OCI-LY7 (cell line): ENCODE data around the gene MACROD2. TPM values are rescaled to one million over a fixed set of nuclear protein-coding genes. Genes with fewer than 3 reads are reported as not detected.

Source experiments
- BruUV-seq: library from RNA; stranded (reverse); fragments of 400-500 nt; replicated peaks from 2 replicates; lab custom pipeline; 2021; lab: Mats Ljungman, UMichigan
- CTCF ChIA-PET: fragments of 300-600 bp; sonication (Branson Sonifier 250); formaldehyde crosslinking; loops from one replicate; lab custom pipeline; 2022; ENCODE audit warnings: antibody characterized with exemption; ENCODE audit not compliant: unreplicated experiment; lab: Charles Lee
- POLR2A ChIA-PET: fragments of 300-600 bp; sonication (Branson Sonifier 250); formaldehyde crosslinking; loops from one replicate; lab custom pipeline; 2022; ENCODE audit warnings: antibody characterized with exemption; lab: Charles Lee
- DNase-seq: peaks from one replicate; pipeline ENCODE4 v3.0.0-alpha.2; 2015; ENCODE audit warnings: low spot score
- H2AFZ ChIP-seq: fragments of 200-600 bp; sonication (generic), shearing (Covaris generic); 2 replicates; pipeline ENCODE4 v1.6.1; 2014; ENCODE audit warnings: mild to moderate bottlenecking, antibody characterized with exemption, low read length, moderate library complexity
- H3K27ac ChIP-seq: fragments of 200-600 bp; sonication (generic); 2 replicates; pipeline ENCODE4 v1.5.1; 2014; ENCODE audit warnings: mixed run types, low read depth, mild to moderate bottlenecking, moderate library complexity, low read length, inconsistent platforms; ENCODE audit not compliant: poor library complexity, severe bottlenecking
- H3K36me3 ChIP-seq: fragments of 200-600 bp; sonication (generic); 2 replicates; pipeline ENCODE4 v1.6.1; 2014; ENCODE audit warnings: mild to moderate bottlenecking, antibody characterized with exemption, low read length, moderate library complexity, mixed read lengths; ENCODE audit not compliant: insufficient read depth
- H3K4me1 ChIP-seq: fragments of 200-600 bp; sonication (generic); 2 replicates; pipeline ENCODE4 v1.5.1; 2014; ENCODE audit warnings: mild to moderate bottlenecking, low read length; ENCODE audit not compliant: insufficient read depth, poor library complexity, severe bottlenecking
- H3K4me2 ChIP-seq: fragments of 200-600 bp; sonication (generic); 2 replicates; pipeline ENCODE4 v1.6.1; 2014; ENCODE audit warnings: mild to moderate bottlenecking, low read length
- H3K4me3 ChIP-seq: fragments of 200-600 bp; sonication (generic); 2 replicates; pipeline ENCODE4 v1.5.1; 2014; ENCODE audit warnings: mild to moderate bottlenecking, low read depth, low read length; ENCODE audit not compliant: poor library complexity, severe bottlenecking
- H3K79me2 ChIP-seq: fragments of 200-600 bp; sonication (generic); 2 replicates; pipeline ENCODE4 v1.6.1; 2016; ENCODE audit warnings: low read depth, mild to moderate bottlenecking, low read length, moderate library complexity, mixed read lengths; ENCODE audit not compliant: insufficient read depth
- H3K9me2 ChIP-seq: fragments of 200-600 bp; sonication (generic); 2 replicates; pipeline ENCODE4 v1.6.1; 2016; ENCODE audit warnings: mild to moderate bottlenecking, low read length, mixed read lengths; ENCODE audit not compliant: insufficient read depth
- H3K9me3 ChIP-seq: fragments of 200-600 bp; sonication (generic); 2 replicates; pipeline ENCODE4 v1.6.1; 2014; ENCODE audit warnings: mild to moderate bottlenecking, mixed run types, low read length, mixed read lengths
- H4K20me1 ChIP-seq: fragments of 200-600 bp; sonication (generic); 2 replicates; pipeline ENCODE4 v1.6.1; 2014; ENCODE audit warnings: mild to moderate bottlenecking, antibody characterized with exemption, low read length, moderate library complexity, mixed read lengths; ENCODE audit not compliant: insufficient read depth
- EZH2phosphoT487 ChIP-seq: fragments of 200-600 bp; sonication (generic); IDR thresholded peaks from 2 replicates; pipeline ENCODE4 v1.6.1; 2018; ENCODE audit warnings: low read depth, borderline replicate concordance, mild to moderate bottlenecking, mixed run types, antibody characterized with exemption, low read length, moderate library complexity, mixed read lengths
- intact Hi-C: fragments of 100-400 bp; cut with micrococcal nuclease; formaldehyde crosslinking; loops from one replicate; pipeline ENCODE4 v1.10.0; 2022; ENCODE audit not compliant: unreplicated experiment
- total RNA-seq, 2 experiments: library from RNA; depleted of rRNA in 1 of 2; stranded (reverse); fragments of >200 nt in 1 of 2; shearing (Covaris generic) in 1 of 2; gene quantifications; 2 replicates each; pipeline ENCODE4 v1.2.3, GENCODE V29; 2014 to 2022
- TF ChIP-seq, protein P1 (sequence below): fragments of 200-600 bp; sonication (generic); conservative IDR thresholded peaks from 2 replicates; pipeline ENCODE4 v1.5.1; 2014; ENCODE audit warnings: mild to moderate bottlenecking, antibody characterized with exemption, low read length, moderate library complexity, mixed read lengths

The MACROD2 gene
- total RNA-seq, 2 experiments from 2014 or later, result 0.09 to 4.5 TPM

DNA sequence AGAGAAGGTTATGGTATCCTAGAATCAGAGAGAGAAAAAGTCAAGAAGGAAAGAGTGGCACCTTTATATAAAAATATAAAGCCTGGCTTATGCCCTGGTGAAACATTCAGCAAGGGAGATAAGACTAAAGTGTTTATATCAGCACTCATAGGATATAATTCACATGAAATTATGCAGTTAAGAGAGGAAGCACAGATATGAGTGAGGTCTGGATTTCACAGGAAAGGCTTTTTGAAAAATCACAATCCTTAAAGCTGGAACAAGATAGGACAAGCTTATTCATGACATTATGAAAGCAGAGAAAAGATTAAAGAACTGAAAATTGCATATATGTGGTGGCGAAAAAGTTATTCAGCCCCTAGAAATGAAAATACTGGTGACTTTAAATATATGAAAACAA, 523.3 kb downstream of the MACROD2 start:
- intact Hi-C loops, result no loop called here
- no peak for DNase-seq
- ChIA-PET POLR2A (no interaction called here), CTCF (no interaction called here)
- Histone ChIP-seq H3K27ac (no peak overlapping the region), H3K79me2 (no peaks in the 10 kb centered on the region), H3K4me2 (no peak overlapping the region), H3K36me3 (no peaks in the 10 kb centered on the region), H3K9me2 (no peaks in the 10 kb centered on the region), H3K9me3 (no peaks in the 10 kb centered on the region), H3K4me1 (no peaks in the 10 kb centered on the region), H2AFZ (no peak overlapping the region), H3K4me3 (no peak overlapping the region), H4K20me1 (no peaks in the 10 kb centered on the region)
- TF ChIP-seq, protein P1, sequence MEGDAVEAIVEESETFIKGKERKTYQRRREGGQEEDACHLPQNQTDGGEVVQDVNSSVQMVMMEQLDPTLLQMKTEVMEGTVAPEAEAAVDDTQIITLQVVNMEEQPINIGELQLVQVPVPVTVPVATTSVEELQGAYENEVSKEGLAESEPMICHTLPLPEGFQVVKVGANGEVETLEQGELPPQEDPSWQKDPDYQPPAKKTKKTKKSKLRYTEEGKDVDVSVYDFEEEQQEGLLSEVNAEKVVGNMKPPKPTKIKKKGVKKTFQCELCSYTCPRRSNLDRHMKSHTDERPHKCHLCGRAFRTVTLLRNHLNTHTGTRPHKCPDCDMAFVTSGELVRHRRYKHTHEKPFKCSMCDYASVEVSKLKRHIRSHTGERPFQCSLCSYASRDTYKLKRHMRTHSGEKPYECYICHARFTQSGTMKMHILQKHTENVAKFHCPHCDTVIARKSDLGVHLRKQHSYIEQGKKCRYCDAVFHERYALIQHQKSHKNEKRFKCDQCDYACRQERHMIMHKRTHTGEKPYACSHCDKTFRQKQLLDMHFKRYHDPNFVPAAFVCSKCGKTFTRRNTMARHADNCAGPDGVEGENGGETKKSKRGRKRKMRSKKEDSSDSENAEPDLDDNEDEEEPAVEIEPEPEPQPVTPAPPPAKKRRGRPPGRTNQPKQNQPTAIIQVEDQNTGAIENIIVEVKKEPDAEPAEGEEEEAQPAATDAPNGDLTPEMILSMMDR, result no peak
- TF ChIP-seq EZH2phosphoT487, result no peak
- BruUV-seq, result no TSS peak

DNA sequence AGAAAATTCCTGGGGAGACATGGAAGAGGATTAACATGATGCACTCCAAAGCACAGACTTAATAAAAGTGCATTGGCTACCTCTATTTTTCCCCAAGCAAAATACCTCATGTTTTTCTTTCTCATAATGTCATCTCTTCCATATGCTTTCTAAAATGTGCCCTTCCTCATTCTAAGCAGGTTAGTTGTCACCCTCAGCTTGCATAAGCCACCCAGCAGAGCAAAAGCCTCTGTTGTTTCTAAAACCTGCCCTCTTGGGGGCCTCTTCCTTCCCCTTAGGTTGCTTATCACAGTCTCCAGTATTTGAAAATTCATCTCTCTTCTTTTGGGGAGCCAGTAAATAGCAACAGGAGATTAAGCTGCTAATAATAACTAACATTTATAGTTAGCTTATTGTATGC, 525.7 kb downstream of the MACROD2 start:
- intact Hi-C loops, result no loop called here
- no peaks in the 10 kb centered on the region for H3K4me1 ChIP-seq
- POLR2A ChIA-PET, result no interaction called here
- H3K36me3 ChIP-seq, result no peaks in the 10 kb centered on the region
- no TSS peak for BruUV-seq
- no peaks in the 10 kb centered on the region for H3K9me3 ChIP-seq
- no peak overlapping the region for H2AFZ ChIP-seq
- no peak overlapping the region for H3K4me3 ChIP-seq
- CTCF ChIA-PET, result no interaction called here
- H3K79me2 ChIP-seq, result no peaks in the 10 kb centered on the region
- H3K9me2 ChIP-seq, result no peaks in the 10 kb centered on the region
- DNase-seq, result no peak
- no peak overlapping the region for H3K4me2 ChIP-seq
- H4K20me1 ChIP-seq, result no peaks in the 10 kb centered on the region
- TF ChIP-seq, protein P1, result no peak
- TF ChIP-seq EZH2phosphoT487, result no peak
- no peak overlapping the region for H3K27ac ChIP-seq

DNA sequence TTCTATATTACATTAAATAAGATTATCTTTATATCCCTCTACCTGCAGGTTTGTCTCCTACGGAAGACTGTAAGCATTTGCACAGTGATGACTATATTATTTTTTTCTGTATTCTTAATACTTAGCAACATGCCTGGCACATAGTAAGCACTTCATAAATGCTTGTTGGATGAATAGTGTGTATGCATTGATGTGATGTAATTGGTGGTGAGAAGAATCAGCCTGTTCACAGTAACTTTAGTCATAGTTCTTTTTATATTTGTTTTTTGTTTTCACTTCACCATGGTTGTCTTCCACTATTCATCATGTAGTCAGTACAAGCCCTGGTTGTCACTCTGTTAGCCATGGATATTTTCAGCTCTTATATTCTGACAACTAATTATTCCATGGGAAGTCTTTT, 526.1 kb downstream of the MACROD2 start:
- no peak for DNase-seq
- no peaks in the 10 kb centered on the region for H3K79me2 ChIP-seq
- no peak overlapping the region for H3K4me3 ChIP-seq
- H3K4me1 ChIP-seq, result no peaks in the 10 kb centered on the region
- intact Hi-C loops, result no loop called here
- H3K4me2 ChIP-seq, result no peak overlapping the region
- CTCF ChIA-PET, result no interaction called here
- TF ChIP-seq EZH2phosphoT487, result no peak
- TF ChIP-seq, protein P1, result no peak
- H3K27ac ChIP-seq, result no peak overlapping the region
- POLR2A ChIA-PET, result no interaction called here
- H4K20me1 ChIP-seq, result no peaks in the 10 kb centered on the region
- H2AFZ ChIP-seq, result no peak overlapping the region
- no peaks in the 10 kb centered on the region for H3K36me3 ChIP-seq
- H3K9me2 ChIP-seq, result no peaks in the 10 kb centered on the region
- no peaks in the 10 kb centered on the region for H3K9me3 ChIP-seq
- no TSS peak for BruUV-seq
